GM18526 (cell line): ENCODE measurements around the gene STX8.

Experiments used
- POLR2A ChIP-seq: IDR thresholded peaks from 3 replicates; pipeline ENCODE4 v1.6.1; 2011; ENCODE audit not compliant: insufficient read length; ENCODE audit errors: extremely low read depth

Gene STX8

DNA sequence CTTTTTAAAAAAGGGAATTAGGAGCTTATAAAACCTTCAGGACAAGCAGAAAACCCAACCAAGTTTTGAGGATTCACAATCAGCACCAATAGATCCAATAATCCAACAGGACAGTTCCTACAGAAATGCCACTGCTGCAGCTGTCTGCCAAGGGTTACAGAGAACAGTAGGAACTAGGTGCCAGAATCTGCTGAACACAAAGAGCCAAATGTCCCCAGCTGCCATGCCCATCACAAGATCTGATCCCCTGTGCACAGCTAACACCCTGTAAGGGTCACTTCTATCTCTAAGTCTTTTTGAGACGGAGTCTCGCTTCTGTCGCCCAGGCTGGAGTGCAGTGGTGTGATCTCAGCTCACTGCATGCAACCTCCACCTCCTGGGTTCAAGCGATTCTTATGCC lies 262.3 kb downstream of the STX8 start:
- no peak for TF ChIP-seq POLR2A

DNA sequence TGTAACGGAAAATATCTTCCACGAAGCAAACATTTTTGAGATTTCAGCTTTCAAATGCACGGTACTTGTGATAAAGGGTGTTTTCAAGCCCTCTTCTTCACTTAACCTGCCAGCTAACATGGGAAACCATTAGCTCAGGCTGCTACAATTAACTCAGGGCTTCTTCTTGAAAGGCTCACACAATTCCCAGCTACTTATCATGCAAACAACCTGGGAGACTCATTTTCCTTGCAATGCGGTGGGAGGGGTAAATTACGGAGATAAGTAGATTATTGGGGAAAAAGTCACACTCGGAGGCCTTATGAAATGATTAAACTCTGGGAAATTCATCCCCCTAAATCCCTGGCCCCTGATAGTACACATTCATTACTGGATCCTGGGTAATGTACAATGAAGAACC lies 266.4 kb downstream of the STX8 start:
- no peak for TF ChIP-seq POLR2A

DNA sequence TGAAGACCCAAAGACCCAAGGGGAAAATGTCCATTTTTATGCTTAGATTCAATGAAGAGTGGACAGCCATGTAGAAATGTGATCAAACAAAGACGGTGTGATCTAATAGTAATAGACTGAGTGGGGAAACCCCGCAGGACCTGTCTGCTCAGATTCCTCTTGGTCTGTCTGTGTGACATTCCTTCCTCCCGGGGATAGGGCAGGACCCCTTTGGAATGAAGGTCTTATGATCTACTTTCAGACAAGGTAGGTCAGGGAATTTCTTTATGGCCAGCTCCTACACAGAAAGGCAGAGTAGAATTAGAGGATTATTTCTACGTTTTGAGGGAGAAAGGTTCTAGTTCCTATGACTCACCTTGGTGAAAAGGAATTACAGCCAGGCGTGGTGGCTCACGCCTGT lies 267.6 kb downstream of the STX8 start:
- no peak for TF ChIP-seq POLR2A

DNA sequence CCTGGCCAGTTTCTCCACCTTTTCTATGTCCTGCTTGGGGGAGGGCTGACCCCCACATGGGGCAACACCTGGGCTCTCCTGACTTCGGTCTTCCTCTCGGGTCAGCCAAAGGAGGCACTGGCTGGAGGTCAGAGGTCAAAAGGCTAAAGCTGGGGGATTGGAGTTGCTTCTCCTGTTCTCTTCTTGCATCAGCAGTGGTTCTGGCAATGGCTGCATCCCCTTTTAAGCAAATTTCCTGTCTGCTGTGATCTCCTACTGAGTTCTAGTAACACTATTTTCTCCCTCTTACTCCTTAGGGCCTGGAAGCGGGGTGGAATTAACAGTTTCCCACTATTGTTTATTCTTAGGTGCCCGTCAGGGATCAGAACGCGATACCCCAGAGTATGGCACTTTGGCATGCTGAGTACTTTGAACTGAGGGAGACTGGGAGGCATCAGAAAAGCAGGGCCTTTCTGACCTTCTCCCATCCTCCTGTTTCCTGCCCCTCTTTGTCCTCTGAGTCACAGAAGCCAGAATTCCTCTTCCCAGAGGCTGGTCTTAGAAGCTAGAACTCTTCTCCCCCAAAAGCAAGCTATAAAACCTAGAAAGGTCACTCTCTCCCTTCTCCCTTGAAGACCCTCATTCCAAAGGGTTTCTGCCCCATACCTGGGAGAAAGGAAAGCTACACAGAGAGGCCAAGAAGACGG lies 268.2 kb downstream of the STX8 start:
- TF ChIP-seq POLR2A: no peak

DNA sequence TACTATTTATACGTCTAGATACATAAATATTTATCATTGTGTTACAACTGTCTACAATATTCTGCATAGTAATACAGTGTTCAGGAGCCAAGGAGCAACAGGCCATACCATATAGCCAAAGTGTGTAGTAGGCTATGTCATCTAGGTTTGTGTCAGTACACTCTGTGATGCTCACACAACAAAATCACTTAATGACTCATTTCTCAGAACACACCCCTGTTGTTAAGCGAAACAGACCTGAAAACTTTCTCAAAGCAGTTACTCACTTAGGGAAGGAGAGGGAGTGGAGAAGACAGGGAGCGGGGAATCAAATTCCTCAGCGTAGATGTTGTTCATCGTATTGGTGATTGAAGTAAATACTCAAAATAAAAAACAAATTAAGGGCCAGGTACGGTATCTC lies 269.5 kb downstream of the STX8 start:
- no peak for TF ChIP-seq POLR2A

DNA sequence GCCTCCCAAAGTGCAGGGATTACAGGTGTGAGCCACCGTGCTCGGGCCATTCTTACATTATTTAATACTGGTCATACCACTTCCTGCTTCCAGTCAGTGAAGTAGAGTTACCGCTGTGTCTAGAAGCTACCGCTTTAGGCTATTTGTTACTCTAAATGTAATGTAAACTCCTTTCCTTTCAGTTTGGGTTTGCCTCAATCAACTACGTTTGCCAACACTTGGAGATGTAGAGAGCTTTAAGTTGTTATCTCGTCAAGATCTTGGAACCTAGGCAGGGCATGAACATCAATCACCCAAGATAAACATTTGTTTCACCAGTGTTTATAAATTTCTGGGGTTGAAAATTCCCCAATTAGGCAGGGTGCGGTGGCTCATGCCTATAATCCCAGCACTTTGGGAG lies 275.9 kb downstream of the STX8 start:
- TF ChIP-seq POLR2A: no peak

DNA sequence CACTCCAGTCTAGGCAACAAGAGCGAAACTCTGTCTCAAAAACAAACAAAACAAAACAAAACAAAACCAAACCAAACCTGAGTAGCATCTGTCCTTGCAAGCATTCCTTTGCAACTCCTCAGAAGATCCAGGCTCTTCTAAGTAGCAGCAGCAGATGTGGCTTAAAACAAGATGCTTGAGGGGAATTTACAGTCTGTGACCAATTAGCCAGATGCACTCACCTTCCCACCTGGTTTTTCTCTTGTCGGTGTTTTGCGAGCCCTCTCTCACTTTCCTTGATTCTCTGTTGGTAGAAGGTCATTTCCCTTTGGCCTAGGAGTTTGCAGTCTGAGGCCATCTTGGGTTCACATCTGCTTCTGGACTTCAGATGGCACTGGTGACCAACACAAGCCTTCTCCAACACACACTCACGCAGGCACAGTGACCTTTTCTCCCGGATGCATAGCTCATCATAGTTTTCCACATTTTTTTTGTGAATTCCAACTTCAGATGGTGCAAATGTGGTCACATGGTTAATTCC lies 276.8 kb downstream of the STX8 start:
- no peak for TF ChIP-seq POLR2A

DNA sequence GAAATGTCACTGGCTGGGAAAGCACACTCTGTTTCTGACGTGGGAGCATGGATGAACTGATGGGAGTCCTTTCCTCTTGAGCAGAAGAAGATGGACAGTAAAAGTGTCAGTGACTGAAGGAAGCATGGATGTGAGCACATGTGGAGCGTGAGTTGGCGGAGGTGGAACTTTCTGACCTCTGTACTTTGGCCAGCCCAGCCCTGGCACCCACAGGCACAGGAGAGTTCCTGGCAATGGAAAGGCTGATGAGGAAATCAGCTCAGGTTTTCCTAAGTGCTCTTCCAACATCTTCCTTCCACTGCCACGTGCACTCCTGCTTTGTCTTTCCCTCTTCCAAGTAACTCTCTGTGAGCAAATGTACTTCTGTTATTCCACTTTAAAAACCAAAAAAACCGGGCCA lies 277.5 kb downstream of the STX8 start:
- TF ChIP-seq POLR2A: no peak

DNA sequence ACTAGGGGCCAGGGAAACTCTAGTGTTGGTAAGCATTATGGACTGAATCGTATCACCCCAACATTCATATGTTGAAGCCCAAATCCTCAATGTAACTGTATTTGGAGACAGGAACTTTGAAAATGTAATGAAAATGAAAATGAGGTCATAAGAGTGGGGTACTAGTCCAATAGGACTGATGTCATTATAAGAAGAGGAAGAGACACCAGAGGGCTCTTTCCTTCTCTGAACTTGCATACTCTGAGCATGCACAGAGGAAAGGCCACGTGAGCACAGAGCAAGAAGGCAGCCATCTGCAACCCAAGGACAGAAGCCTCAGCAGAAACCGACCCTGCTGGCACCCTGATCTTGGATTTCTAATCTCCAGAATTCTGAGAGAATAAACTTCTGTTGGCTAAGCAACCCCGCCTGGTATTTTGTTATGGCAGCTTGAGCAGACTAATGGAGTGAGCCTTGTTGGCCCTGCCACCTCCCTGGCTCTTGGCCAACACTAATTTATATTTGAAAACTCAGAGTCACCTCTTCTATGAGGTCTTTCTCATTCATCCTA lies 280.9 kb downstream of the STX8 start:
- no peak for TF ChIP-seq POLR2A

DNA sequence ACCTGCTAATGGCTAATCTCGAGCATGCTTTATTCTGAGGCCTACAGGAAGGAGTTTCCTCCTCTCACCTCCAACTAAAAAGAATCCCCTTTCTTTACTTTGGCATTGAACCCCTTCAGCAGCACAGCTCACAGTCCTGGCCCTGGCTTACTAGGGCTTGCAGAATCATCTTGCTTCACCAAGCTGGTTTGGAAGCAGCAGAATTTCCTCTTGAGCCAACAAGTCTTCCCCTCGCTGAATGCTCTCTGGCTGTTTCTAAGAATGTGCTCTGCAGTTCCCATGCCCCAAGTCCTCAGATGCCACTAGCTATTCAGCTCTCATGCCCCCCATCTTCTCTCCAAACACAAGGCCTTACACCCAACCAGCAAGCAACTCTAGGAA lies 283.1 kb downstream of the STX8 start:
- TF ChIP-seq POLR2A: no peak

DNA sequence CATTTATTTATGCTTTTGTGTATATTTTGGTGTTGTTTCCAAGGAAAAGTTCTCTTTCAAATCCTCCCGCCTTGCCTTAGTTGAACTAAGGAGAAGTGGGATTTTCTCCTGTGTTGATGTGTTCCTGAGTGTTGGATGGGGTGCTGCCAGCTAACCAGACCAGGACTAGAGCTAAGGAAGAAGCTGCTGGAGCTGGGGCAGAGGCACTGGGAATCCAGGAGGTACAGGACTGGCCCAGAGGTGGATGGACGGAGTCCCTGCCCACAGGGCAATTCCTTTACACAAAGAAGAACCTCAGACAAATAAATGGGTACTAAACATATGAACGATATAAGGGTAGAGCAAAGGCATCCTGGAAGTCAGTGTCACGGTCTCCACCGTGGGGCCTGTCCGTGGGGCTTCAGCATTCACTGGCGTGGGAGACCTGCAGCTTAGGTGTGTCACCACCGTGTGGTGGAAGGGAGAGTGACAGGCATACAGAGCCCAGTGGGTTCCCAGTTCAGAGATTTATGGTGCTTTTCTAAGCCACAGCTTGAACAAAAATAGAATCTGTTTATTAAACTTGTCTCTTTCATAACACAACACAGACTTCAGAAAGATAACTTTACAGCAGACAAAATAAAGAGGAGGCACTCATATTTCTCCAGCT lies 283.6 kb downstream of the STX8 start:
- no peak for TF ChIP-seq POLR2A

DNA sequence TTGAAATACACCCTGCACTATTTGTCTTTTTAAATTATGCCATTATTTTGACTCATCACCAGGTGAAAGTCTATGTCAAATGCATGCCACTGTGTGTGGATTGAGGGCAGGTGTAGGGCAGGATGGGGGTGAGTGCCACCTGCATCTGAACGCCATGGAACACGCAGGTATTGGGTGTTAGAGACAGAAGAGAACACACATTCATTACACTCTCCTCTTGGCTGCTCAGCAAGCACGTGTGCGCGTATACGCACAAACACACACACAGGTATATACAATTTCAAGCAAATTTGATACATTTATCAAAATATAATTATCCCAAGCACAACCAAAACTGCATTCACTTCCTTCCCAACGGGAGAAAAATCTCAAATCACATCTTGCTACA lies 285.4 kb downstream of the STX8 start:
- TF ChIP-seq POLR2A: no peak

DNA sequence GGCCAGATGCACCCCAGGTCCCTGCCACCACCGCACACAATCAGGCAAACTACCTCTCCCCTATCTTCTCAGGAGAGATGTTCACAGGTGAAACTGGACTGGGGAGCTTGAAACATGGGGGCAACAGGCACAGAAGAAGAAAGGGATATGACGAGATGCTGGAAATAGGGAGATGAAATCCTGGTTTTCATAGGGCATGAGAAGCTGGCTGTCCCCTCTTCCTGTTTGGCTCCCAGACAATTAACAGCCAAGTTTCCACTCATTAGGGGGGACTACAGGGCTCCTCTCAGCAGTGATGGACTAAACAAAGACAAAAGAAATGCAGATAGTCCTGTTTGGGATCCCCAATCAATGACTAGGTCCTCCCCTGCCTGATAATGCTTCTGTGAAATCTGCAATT lies 288.3 kb downstream of the STX8 start:
- TF ChIP-seq POLR2A: no peak

DNA sequence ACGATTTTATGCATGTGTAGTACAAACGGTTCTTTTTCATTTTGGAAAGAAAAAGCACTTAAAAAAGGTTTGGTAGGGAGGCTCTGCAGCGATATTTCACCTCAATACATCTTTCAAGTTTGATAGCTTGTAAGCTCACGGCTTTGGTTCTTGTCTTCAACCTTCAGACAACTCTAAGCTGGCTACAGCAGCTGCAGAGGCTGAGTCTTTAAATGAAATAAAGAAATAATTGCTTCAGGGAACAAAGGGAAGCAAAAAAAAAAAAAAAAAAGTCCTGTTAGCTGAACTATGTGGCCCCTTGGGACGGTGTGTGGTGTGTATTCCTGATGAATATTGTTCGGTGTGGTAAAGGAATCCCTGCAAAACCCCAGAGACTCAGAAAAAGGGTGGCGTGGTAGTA lies 289.2 kb downstream of the STX8 start:
- no peak for TF ChIP-seq POLR2A

DNA sequence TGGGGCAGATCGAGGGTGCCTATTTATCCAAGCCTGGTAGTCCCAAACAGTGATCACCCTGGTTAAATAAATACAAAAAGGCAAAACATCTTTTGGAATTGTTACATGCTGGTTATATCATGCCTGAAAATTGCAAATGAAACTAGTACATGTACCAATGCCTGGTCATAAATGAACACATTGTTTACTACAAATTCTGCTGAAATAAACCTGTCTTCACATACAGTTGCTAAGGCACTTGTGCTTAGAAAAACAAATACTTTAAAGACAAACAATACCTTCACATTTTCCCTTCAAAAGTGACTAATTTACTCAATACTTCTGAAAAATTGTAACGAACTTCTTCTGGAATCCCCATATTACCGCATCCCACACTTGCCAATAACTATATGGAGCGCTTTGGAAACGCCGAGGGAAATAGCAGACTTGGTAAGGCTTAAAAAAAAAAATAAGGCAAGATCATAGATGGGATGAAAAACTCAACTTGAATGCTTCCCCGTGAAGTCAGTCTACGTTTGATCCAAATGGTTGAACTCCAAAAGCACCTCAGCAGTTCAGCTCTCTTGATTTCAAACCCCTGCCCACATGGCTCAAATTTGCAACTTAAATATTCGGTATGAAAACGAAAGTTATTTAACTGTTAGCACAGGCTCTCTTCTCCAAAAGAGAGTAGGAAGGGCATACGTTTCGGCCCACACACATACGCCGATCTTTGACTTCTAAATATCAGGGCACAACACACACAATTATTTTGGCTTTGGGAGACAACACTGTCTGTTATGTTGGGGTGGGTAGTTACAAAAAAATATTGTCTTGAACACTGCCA lies 289.8 kb downstream of the STX8 start:
- TF ChIP-seq POLR2A: no peak

DNA sequence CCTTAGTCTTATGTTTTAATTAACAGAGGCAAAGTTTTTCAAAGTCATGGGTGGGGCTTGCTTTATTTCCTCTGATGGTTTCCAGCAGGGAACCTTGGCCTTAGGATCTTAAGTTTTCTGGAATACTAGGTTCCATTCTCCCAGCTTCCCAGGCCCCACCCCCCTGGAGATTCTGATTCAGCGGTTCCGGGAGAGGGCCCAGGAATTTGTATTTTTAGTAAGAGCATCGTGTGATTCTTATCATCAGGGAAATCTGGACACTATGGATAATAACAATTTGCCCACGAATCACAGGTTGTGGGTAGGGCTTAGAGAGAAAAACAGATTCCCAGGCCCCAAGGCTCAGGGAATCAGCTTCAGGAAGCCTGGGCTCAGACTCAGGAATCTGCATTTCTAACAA lies 290.7 kb downstream of the STX8 start:
- TF ChIP-seq POLR2A: no peak

DNA sequence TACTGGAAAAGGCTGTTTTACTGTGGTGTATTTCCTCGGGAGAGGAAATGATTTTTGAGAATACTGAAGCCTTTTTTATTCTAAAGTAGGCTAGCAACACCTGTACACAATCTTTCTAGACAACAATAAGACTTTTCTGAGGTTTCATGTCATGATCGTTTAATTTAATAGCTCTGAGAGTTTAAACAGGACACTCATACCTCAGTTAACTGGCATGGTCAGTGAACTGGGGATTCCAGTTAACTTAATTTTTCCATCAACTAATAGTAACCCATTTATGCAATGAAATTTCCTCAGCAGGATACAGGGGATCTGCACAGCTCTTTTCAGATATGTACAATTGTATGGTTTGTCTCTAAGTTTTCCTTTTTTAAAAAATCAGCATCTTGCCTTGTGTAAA lies 291.7 kb downstream of the STX8 start:
- TF ChIP-seq POLR2A: no peak

DNA sequence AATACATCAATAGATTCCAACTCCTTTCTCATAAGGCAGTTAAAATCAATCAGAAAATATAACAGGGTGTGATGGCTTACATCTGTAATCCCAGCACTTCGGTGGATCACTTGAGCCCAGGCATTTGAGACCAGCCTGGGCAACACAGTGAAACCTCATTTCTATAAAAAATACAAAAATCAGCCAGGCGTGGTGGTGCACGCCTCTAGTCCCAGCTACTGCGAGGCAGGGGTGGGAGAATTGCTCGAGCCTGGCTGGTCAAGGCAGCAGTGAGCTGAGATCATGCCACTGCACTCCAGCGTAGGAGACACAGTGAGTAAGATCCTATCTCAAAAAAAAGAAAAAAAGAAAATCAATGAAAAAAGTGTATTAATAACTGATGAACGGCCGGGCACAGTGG lies 295.7 kb downstream of the STX8 start:
- TF ChIP-seq POLR2A: no peak
